Vagina (tissue), 2 donors: Measurements from ENCODE around the gene TBC1D8. TPM values are rescaled to one million over a fixed set of nuclear protein-coding genes. Genes with fewer than 3 reads are reported as not detected.
A peak's percentile ranks its signal among the peaks of the same experiment; 100 is the strongest.

Experiments
- DNase-seq, 2 donors: peaks; one replicate each; pipeline ENCODE4 v3.0.0-alpha.2; 2017; ENCODE audit errors: extremely low spot score in 2 of 2
- H3K27ac ChIP-seq: fragments of 200-600 bp; sonication (generic); one replicate; pipeline ENCODE4 v1.5.1; 2019
- H3K27me3 ChIP-seq: fragments of 200-600 bp; sonication (generic); one replicate; pipeline ENCODE4 v1.5.1; 2019
- H3K36me3 ChIP-seq, 2 donors: fragments of 200-600 bp; sonication (generic); one replicate each; pipeline ENCODE4 v1.5.1; 2017 to 2019
- H3K4me1 ChIP-seq: fragments of 200-600 bp; sonication (generic); one replicate; pipeline ENCODE4 v1.5.1; 2019
- H3K4me3 ChIP-seq, 2 donors: fragments of 200-600 bp; sonication (generic); 1 replicate in 1 of 2; 2 replicates in 1 of 2; pipeline ENCODE4 v1.5.1; 2016 to 2019
- H3K9me3 ChIP-seq: fragments of 200-600 bp; sonication (generic); one replicate; pipeline ENCODE4 v1.5.1; 2019
- CTCF ChIP-seq, 3 experiments: fragments of 450-650 bp in 2 of 3; fragments of 200-600 bp in 1 of 3; sonication (generic) in 1 of 3; IDR thresholded peaks; one replicate each; pipeline ENCODE4 v1.5.1; 2017 to 2019; ENCODE audit warnings: antibody characterized with exemption in 3 of 3, mild to moderate bottlenecking in 2 of 3, moderate library complexity in 2 of 3
- POLR2A ChIP-seq, 2 donors: fragments of 450-650 bp; IDR thresholded peaks; one replicate each; pipeline ENCODE4 v1.6.1; 2017; ENCODE audit warnings: antibody characterized with exemption in 2 of 2, mild to moderate bottlenecking in 2 of 2, moderate library complexity in 2 of 2
- POLR2AphosphoS5 ChIP-seq, 2 donors: sonication (generic); formaldehyde crosslinking; IDR thresholded peaks; one replicate each; pipeline ENCODE4 v1.9.0; 2017; ENCODE audit warnings: antibody characterized with exemption in 2 of 2, mild to moderate bottlenecking in 2 of 2, low read depth in 1 of 2; ENCODE audit not compliant: insufficient read depth in 1 of 2
- intact Hi-C: fragments of 100-400 bp; cut with DNase I; formaldehyde crosslinking; loops from one replicate; pipeline ENCODE4 v1.15.1; 2023
- total RNA-seq: library from RNA; depleted of rRNA; stranded (reverse); fragments of >200 nt; gene quantifications from one replicate; pipeline ENCODE4 v1.2.3, GENCODE V29; 2016

TBC1D8 gene
- total RNA-seq, 1 donor from 2014 or later, result 72.2 TPM

DNA sequence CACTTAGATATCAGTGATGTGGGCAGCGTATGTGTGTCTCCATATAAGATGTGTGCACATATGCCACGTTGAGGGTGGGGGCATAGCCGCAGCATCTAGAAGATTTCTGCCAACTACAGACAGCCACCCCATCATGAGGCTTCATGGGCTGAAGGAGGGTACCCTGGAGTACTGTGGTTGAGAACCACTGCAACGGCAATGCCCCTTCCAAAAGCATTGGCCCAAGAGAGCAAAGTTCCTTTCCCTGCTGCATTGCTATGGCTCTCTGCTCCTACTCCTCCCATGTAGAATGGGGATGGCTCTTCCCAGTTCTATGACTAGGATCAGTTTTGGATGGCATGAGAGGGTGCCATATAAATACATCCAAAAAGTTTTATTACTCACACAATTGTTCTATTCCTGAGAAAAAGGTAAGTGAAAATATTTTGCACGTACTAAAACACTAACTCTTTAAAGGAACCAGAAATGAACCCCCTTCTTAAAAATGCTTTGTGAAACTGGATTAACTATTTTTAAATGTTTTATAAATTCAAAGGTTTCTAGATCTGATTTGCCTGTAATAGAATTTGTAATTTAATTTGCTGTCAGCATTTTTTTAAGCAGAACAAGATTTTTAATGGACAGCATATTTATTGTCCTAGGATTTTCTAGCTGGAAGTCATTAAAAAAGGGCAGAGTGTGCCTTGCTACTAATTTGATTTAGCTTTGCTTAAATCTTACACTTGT is 153.5 kb downstream of the TBC1D8 start:
- no peak for DNase-seq

DNA sequence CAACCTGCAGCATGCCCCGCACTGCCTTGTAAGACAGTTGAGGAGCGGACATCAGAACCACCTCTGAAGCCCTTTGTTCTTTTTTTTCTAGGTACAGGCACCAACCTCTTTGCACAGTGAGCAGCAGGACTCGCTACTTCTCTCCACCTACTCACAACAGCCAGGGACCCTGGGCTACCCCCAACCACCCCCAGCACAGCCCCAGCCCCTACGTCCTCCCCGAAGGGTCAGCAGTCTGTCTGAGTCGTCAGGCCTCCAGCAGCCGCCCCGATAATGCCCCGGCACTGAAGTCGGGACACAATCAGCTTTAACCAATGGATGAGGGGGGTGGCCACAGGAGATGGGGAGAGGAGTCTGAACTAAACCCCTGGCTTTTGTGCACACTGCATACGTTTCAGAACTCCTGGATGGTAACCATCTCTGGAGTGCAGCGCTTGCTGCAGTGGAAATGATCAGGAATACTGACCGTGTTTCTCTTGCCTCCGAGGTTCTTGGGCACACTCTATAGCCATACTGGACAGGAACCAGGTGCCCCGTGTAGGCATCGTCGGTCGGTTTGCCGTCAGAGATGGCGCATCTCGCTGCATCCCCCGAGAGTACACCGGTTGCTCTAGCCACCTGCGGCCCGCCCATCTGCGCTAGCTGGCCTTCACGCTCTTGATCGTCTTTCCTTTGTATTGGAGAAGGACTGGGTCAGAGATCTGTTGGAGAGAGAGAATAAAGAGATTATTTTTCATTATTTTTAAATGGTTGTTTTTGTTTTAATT is 155.7 kb downstream of the TBC1D8 start:
- intact Hi-C loops, result no loop called here
- no peaks in the 10 kb centered on the region for H3K27me3 ChIP-seq
- H3K9me3 ChIP-seq, result no peaks in the 10 kb centered on the region
- no peak overlapping the region for H3K27ac ChIP-seq
- DNase-seq, result no peak
- peaks cover 7% of the 10 kb centered on the region for H3K4me1 ChIP-seq
- no peak for TF ChIP-seq POLR2A (IDR thresholded peaks at IDR 0.05)
- no peak for TF ChIP-seq POLR2AphosphoS5 (IDR thresholded peaks at IDR 0.05; ENCODE audit: insufficient read depth in 1 of 2, low read depth in 1 of 2)
- TF ChIP-seq CTCF (IDR thresholded peaks at IDR 0.05), result no peak
- no peak overlapping the region for H3K4me3 ChIP-seq
- H3K36me3 ChIP-seq, result no peaks in the 10 kb centered on the region

More for the DNA sequence above, 153.5 kb downstream of the TBC1D8 start:
- Histone ChIP-seq H3K4me3 (no peak overlapping the region), H3K27ac (peak overlapping the region; percentile 16), H3K9me3 (no peaks in the 10 kb centered on the region), H3K36me3 (no peaks in the 10 kb centered on the region), H3K27me3 (no peaks in the 10 kb centered on the region), H3K4me1 (peaks cover 13% of the 10 kb centered on the region)
- intact Hi-C loops, result no loop called here
- TF ChIP-seq POLR2A (IDR thresholded peaks at IDR 0.05) (no peak), CTCF (IDR thresholded peaks at IDR 0.05) (no peak), POLR2AphosphoS5 (IDR thresholded peaks at IDR 0.05; ENCODE audit: insufficient read depth in 1 of 2, low read depth in 1 of 2) (no peak)

DNA sequence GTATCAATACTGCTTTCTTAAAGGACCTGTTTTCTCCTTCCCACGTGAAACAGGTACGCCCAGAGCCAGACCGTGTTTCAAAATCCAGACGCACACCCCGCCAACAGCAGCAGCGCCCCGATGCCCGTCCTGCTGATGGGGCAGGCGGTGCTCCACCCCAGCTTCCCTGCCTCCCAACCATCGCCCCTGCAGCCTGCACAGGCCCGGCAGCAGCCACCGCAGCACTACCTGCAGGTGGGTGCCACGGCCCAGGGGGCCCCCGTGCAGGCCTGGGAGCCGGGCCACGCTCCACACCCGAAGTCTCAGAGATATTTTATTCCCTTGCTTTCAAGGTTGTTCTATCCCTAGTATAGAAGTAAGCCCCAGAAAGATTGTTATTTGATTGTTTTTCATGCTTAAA is 157.9 kb downstream of the TBC1D8 start:
- no peak for DNase-seq
- no peak for TF ChIP-seq POLR2AphosphoS5 (IDR thresholded peaks at IDR 0.05; ENCODE audit: insufficient read depth in 1 of 2, low read depth in 1 of 2)
- no peak for TF ChIP-seq POLR2A (IDR thresholded peaks at IDR 0.05)
- TF ChIP-seq CTCF (IDR thresholded peaks at IDR 0.05), result no peak
- Histone ChIP-seq H3K9me3 (no peaks in the 10 kb centered on the region), H3K36me3 (no peaks in the 10 kb centered on the region), H3K27me3 (no peaks in the 10 kb centered on the region), H3K27ac (no peak overlapping the region), H3K4me1 (no peaks in the 10 kb centered on the region), H3K4me3 (no peak overlapping the region)
- intact Hi-C loops, result no loop called here

- H3K27me3 ChIP-seq, result no peaks in the 10 kb centered on the region
- H3K36me3 ChIP-seq, result no peaks in the 10 kb centered on the region
- no peak for DNase-seq
- H3K4me3 ChIP-seq, result no peak overlapping the region
- intact Hi-C loops, result no loop called here
- no peak overlapping the region for H3K27ac ChIP-seq
- no peaks in the 10 kb centered on the region for H3K9me3 ChIP-seq
- TF ChIP-seq CTCF (IDR thresholded peaks at IDR 0.05) (no peak), POLR2A (IDR thresholded peaks at IDR 0.05) (no peak), POLR2AphosphoS5 (IDR thresholded peaks at IDR 0.05; ENCODE audit: insufficient read depth in 1 of 2, low read depth in 1 of 2) (no peak)
- no peaks in the 10 kb centered on the region for H3K4me1 ChIP-seq
Observed at GRCh38 chr2:100992262-100992661, 158.9 kb downstream of the TBC1D8 start.

GRCh38 chr2:100991404-100991773 is 159.8 kb downstream of the TBC1D8 start:
- Histone ChIP-seq H3K4me1 (no peaks in the 10 kb centered on the region), H3K36me3 (no peaks in the 10 kb centered on the region), H3K27ac (no peak overlapping the region), H3K4me3 (no peak overlapping the region), H3K9me3 (no peaks in the 10 kb centered on the region), H3K27me3 (no peaks in the 10 kb centered on the region)
- TF ChIP-seq POLR2AphosphoS5 (IDR thresholded peaks at IDR 0.05; ENCODE audit: insufficient read depth in 1 of 2, low read depth in 1 of 2) (no peak), POLR2A (IDR thresholded peaks at IDR 0.05) (no peak), CTCF (IDR thresholded peaks at IDR 0.05) (no peak)
- intact Hi-C loops, result no loop called here
- DNase-seq, result no peak
